Left hindlimb (tissue), 1 donor: Measurements from ENCODE around the gene CAPZB.
"Not testable (repeated sequence)": the region's sequence is repeated elsewhere in the genome, so short reads cannot be mapped to it uniquely, and the experiment has no call there.

ENCODE experiments used
- DNase-seq: peaks from one replicate; pipeline ENCODE4 v3.0.0-alpha.2; 2018

The CAPZB gene

GRCh38 chr1:19305880-19306279, 179.5 kb downstream of the CAPZB start:
- DNase-seq: no peak

GRCh38 chr1:19304081-19304480, 181.3 kb downstream of the CAPZB start:
- not testable (repeated sequence) for DNase-seq

GRCh38 chr1:19300211-19300610, 185.1 kb downstream of the CAPZB start:
- no peak for DNase-seq

GRCh38 chr1:19294638-19295037, 190.7 kb downstream of the CAPZB start:
- no peak for DNase-seq

GRCh38 chr1:19289244-19289643, 196.1 kb downstream of the CAPZB start:
- no peak for DNase-seq
